ENCODE results near the gene ROBO3.

DNA sequence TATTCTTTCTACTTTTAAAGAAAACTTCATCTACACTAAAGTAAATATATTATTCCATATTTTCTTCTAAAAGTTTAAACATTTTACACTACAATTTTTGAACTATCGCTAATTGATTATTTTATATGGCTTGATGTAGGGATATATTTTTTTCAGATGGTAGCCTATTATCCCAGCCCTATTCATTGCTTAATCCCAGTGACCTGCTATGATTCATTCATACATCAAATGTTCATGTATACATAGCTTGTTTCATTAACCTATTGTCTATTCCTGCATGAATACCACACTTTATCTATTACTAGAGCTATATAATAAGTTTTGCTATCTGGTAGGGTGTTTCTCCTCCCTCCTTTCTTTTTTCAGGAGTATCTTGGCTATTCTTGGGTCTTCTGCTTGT, 37.4 kb downstream of the ROBO3 start:
- TF ChIP-seq CTCF (IDR thresholded peaks at IDR 0.05; ENCODE audit: low read length) (no peak), EZH2 (IDR thresholded peaks at IDR 0.05; ENCODE audit: borderline replicate concordance, low read length) (no peak)

Data from OCI-LY1 (cell line).